Measurements from ENCODE around the gene ATP1B3. TPM values are rescaled to one million over a fixed set of nuclear protein-coding genes. Genes with fewer than 3 reads are reported as not detected.
A peak's percentile ranks its signal among the peaks of the same experiment; 100 is the strongest.

The ATP1B3 gene
- total and polyA plus RNA-seq, 9 of the 15 experiments (the other 6 are each of a cell fraction or from before 2014, with no cell fraction given), result 48.3 to 202 (median 123) TPM

GRCh38 chr3:141875374-141875892, 1.0 kb upstream of the ATP1B3 start (continued):
- TF ChIP-seq TEAD4 (IDR thresholded peaks at IDR 0.05; ENCODE audit: low read length), result peak; percentile 15; the same call in 1 of the 2 replicates
- no peak for TF ChIP-seq TEAD4 (CRISPR knock-in tag; IDR thresholded peaks at IDR 0.05; ENCODE audit: borderline replicate concordance)
- no peak for TF ChIP-seq ZNF778 (CRISPR knock-in tag; IDR thresholded peaks at IDR 0.05)
- no peak for TF ChIP-seq PTRF (tag; IDR thresholded peaks at IDR 0.05)
- TF ChIP-seq ERF (CRISPR knock-in tag; IDR thresholded peaks at IDR 0.05), result no peak
- TF ChIP-seq SMARCA5 (IDR thresholded peaks at IDR 0.05), result no peak
- TF ChIP-seq ATF4 (CRISPR knock-in tag; IDR thresholded peaks at IDR 0.05), result no peak
- no peak for TF ChIP-seq SIRT6 (IDR thresholded peaks at IDR 0.05; ENCODE audit: low read depth, low read length)
- TF ChIP-seq ZBTB7A (IDR thresholded peaks at IDR 0.05; ENCODE audit: borderline replicate concordance, control insufficient read depth, low read depth, low read length), result 0 out of 2 replicates have a peak, but pooled peaks have one; percentile 53
- TF ChIP-seq ZFP1 (CRISPR knock-in tag; IDR thresholded peaks at IDR 0.05), result no peak
- no peak for TF ChIP-seq NFIX (CRISPR knock-in tag; IDR thresholded peaks at IDR 0.05; ENCODE audit: low read depth)
- no peak for TF ChIP-seq TAF15 (IDR thresholded peaks at IDR 0.05; ENCODE audit: low read depth, low read length)
- TF ChIP-seq, protein P1, sequence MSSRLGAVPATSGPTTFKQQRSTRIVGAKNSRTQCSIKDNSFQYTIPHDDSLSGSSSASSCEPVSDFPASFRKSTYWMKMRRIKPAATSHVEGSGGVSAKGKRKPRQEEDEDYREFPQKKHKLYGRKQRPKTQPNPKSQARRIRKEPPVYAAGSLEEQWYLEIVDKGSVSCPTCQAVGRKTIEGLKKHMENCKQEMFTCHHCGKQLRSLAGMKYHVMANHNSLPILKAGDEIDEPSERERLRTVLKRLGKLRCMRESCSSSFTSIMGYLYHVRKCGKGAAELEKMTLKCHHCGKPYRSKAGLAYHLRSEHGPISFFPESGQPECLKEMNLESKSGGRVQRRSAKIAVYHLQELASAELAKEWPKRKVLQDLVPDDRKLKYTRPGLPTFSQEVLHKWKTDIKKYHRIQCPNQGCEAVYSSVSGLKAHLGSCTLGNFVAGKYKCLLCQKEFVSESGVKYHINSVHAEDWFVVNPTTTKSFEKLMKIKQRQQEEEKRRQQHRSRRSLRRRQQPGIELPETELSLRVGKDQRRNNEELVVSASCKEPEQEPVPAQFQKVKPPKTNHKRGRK (tag; IDR thresholded peaks at IDR 0.05), result no peak
- TF ChIP-seq BMI1 (IDR thresholded peaks at IDR 0.05; ENCODE audit: low read length), result no peak
- peak; percentile 79 for TF ChIP-seq SMC3 (conservative IDR thresholded peaks at IDR 0.05; ENCODE audit: insufficient read depth, low read depth, low read length)
- TF ChIP-seq ZNF217 (CRISPR knock-in tag; IDR thresholded peaks at IDR 0.05), result no peak
- no peak for TF ChIP-seq ZNF76 (CRISPR knock-in tag; IDR thresholded peaks at IDR 0.05; ENCODE audit: borderline replicate concordance)
- no peak for TF ChIP-seq CHD2 (IDR thresholded peaks at IDR 0.05; ENCODE audit: low read depth, low read length)
- no peak for TF ChIP-seq DPF2 (IDR thresholded peaks at IDR 0.05)
- TF ChIP-seq MYC (IDR thresholded peaks at IDR 0.05; ENCODE audit: low read depth, low read length), result no peak; the same call in 1 of the 2 replicates
- TF ChIP-seq MYC (CRISPR knock-in tag; IDR thresholded peaks at IDR 0.05; ENCODE audit: borderline replicate concordance, low read depth), result no peak
- TF ChIP-seq, protein P2, sequence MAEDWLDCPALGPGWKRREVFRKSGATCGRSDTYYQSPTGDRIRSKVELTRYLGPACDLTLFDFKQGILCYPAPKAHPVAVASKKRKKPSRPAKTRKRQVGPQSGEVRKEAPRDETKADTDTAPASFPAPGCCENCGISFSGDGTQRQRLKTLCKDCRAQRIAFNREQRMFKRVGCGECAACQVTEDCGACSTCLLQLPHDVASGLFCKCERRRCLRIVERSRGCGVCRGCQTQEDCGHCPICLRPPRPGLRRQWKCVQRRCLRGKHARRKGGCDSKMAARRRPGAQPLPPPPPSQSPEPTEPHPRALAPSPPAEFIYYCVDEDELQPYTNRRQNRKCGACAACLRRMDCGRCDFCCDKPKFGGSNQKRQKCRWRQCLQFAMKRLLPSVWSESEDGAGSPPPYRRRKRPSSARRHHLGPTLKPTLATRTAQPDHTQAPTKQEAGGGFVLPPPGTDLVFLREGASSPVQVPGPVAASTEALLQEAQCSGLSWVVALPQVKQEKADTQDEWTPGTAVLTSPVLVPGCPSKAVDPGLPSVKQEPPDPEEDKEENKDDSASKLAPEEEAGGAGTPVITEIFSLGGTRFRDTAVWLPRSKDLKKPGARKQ (CRISPR knock-in tag; IDR thresholded peaks at IDR 0.05), result no peak
- TF ChIP-seq XRCC5 (IDR thresholded peaks at IDR 0.05; ENCODE audit: low read depth, low read length), result peak; percentile 90; the same call in 1 of the 2 replicates
- no peak for TF ChIP-seq ZNF583 (CRISPR knock-in tag; IDR thresholded peaks at IDR 0.05)
- TF ChIP-seq ZNF239 (CRISPR knock-in tag; IDR thresholded peaks at IDR 0.05), result no peak
- no peak for TF ChIP-seq PREB (CRISPR knock-in tag; IDR thresholded peaks at IDR 0.05)
- TF ChIP-seq ZNF561 (CRISPR knock-in tag; conservative IDR thresholded peaks at IDR 0.05), result no peak
- TF ChIP-seq ZNF41 (CRISPR knock-in tag; conservative IDR thresholded peaks at IDR 0.05), result no peak
